ENCODE results near the gene MEGF6. TPM values are rescaled to one million over a fixed set of nuclear protein-coding genes. Genes with fewer than 3 reads are reported as not detected.

Gene MEGF6
- total and polyA plus RNA-seq, 2 donors (not counting 3 experiments of a cell fraction or from before 2014, with no cell fraction given): 22.5 to 63.7 TPM

DNA sequence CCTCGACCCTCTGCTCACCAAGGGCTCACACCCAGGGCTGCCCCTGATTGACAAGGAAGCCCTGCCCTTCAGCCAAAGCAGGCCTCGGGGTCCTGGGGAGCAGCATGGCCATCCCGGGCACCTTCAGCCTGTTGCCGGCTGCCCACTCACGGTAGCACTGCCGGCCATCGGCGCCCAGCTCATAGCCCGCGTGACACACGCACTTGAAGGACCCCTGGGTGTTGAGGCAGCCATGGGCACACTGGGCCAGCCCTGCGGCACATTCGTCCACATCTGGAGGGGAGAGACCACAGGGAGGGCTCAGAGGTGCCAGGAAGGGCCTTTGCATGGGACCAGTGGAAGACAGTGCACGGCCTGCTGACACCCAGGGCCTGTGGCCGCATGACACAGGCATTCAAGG, 99.5 kb downstream of the MEGF6 start:
- no peak overlapping the region for H3K4me3 ChIP-seq (replicated peaks in 1 of 3; ENCODE audit: insufficient read depth in 1 of 3, low read depth in 1 of 3, low read length in 3 of 3)
- BruUV-seq (replicated peaks): no TSS peak
- no peak overlapping the region for H3K9ac ChIP-seq (replicated peaks; ENCODE audit: extremely low read depth, insufficient read depth, low read length)
- FAIRE-seq (no peak), DNase-seq (ENCODE audit: low read depth, low spot score) (no peak)
- H2AFZ ChIP-seq (ENCODE audit: low read depth, low read length): no peak overlapping the region
- no peaks in the 10 kb centered on the region for H3K9me3 ChIP-seq (replicated peaks; ENCODE audit: control insufficient read depth, insufficient read depth, low read length)
- H3K4me2 ChIP-seq (ENCODE audit: insufficient read depth, low read length): no peak overlapping the region
- ChIA-PET CTCF (no interaction called here), POLR2A (interaction anchor here (0.7 kb wide), 1 partner anchor 206 kb away, joined by 3 read pairs; no protein-coding TSS in a partner anchor)
- H3K4me1 ChIP-seq (ENCODE audit: control insufficient read depth, extremely low read depth, insufficient read depth, low read length): no peaks in the 10 kb centered on the region
- H3K27me3 ChIP-seq (ENCODE audit: control insufficient read depth in 2 of 2, insufficient read depth in 2 of 2, low read length in 2 of 2): no peaks in the 10 kb centered on the region
- no peaks in the 10 kb centered on the region for H3K9me1 ChIP-seq (replicated peaks; ENCODE audit: control insufficient read depth, extremely low read depth, insufficient read depth, low read length)
- TF ChIP-seq, protein P1, sequence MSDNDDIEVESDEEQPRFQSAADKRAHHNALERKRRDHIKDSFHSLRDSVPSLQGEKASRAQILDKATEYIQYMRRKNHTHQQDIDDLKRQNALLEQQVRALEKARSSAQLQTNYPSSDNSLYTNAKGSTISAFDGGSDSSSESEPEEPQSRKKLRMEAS (IDR thresholded peaks at IDR 0.05; ENCODE audit: insufficient read depth, insufficient read length): no peak
- TF ChIP-seq POLR2AphosphoS5 (IDR thresholded peaks at IDR 0.05; ENCODE audit: insufficient read depth, low read depth, low read length) (no peak), CTCF (IDR thresholded peaks at IDR 0.05; ENCODE audit: extremely low read depth in 1 of 2, insufficient read depth in 1 of 2, low read depth in 1 of 2, low read length in 2 of 2) (no peak), FOS (IDR thresholded peaks at IDR 0.05; ENCODE audit: borderline replicate concordance, insufficient read depth, low read length) (no peak), EZH2 (IDR thresholded peaks at IDR 0.05; ENCODE audit: borderline replicate concordance, low read depth, low read length, severe bottlenecking) (no peak), MYC (IDR thresholded peaks at IDR 0.05; ENCODE audit: low read depth, low read length) (no peak)
- H4K20me1 ChIP-seq (replicated peaks; ENCODE audit: control insufficient read depth, extremely low read depth, insufficient read depth, low read length): no peaks in the 10 kb centered on the region
- no peak overlapping the region for H3K27ac ChIP-seq (ENCODE audit: insufficient read depth, low read depth, low read length)
- no peaks in the 10 kb centered on the region for H3K79me2 ChIP-seq (ENCODE audit: control insufficient read depth, insufficient read depth, low read length)
- intact Hi-C loops (cut with micrococcal nuclease) (no loop called here), dilution Hi-C loops (cut with MboI; ENCODE audit: extremely low pct_ligation_motif_present, low sequenced_read_pairs) (no loop called here)
- no peaks in the 10 kb centered on the region for H3K36me3 ChIP-seq (ENCODE audit: control insufficient read depth in 2 of 2, extremely low read depth in 1 of 2, insufficient read depth in 2 of 2, low read length in 2 of 2)

Measured in endothelial cell of umbilical vein (primary cell).